SK-N-SH treated with all-trans-retinoic acid at 6 μM for 48 hours (cell line): ENCODE data around the gene C1orf115.
"Not testable (repeated sequence)": the region's sequence is repeated elsewhere in the genome, so short reads cannot be mapped to it uniquely, and the experiment has no call there.

Experiments
- ATAC-seq: fragments of 200-7000 bp; cut with Tn5 transposase; 3 replicates; pipeline ENCODE4 v1.9.1; 2020; ENCODE audit warnings: mild to moderate bottlenecking, moderate library complexity
- ARNTL ChIP-seq: fragments of 450-650 bp; formaldehyde crosslinking; IDR thresholded peaks from 2 replicates; pipeline ENCODE4 v1.5.0; 2020; ENCODE audit warnings: low read depth, mild to moderate bottlenecking, moderate library complexity, borderline replicate concordance
- BACH2 ChIP-seq: fragments of 250-450 bp; sonication (Bioruptor Pico); IDR thresholded peaks from 2 replicates; pipeline ENCODE4 v1.9.0; 2021; ENCODE audit warnings: mild to moderate bottlenecking, borderline replicate concordance
- CREB5 ChIP-seq: fragments of 250-450 bp; sonication (Bioruptor Pico); IDR thresholded peaks from 2 replicates; pipeline ENCODE4 v1.5.1; 2020; ENCODE audit warnings: low read depth, mild to moderate bottlenecking, moderate library complexity
- CSDC2 ChIP-seq: fragments of 250-450 bp; sonication (Bioruptor Pico); IDR thresholded peaks from 2 replicates; pipeline ENCODE4 v1.5.0; 2020; ENCODE audit warnings: mild to moderate bottlenecking, moderate library complexity
- CSRNP3 ChIP-seq: fragments of 250-450 bp; sonication (Bioruptor Pico); IDR thresholded peaks from 2 replicates; pipeline ENCODE4 v1.5.1; 2021; ENCODE audit warnings: mild to moderate bottlenecking, moderate library complexity
- ESRRG ChIP-seq: fragments of 250-450 bp; sonication (Bioruptor Pico); IDR thresholded peaks from 2 replicates; pipeline ENCODE4 v1.6.1; 2021; ENCODE audit warnings: mild to moderate bottlenecking
- GLIS3 ChIP-seq: fragments of 250-450 bp; sonication (Bioruptor Pico); IDR thresholded peaks from 2 replicates; pipeline ENCODE4 v1.5.0; 2020; ENCODE audit warnings: mild to moderate bottlenecking, moderate library complexity
- ISL1 ChIP-seq: fragments of 250-450 bp; sonication (Bioruptor Pico); IDR thresholded peaks from 2 replicates; pipeline ENCODE4 v2.1.2; 2022; ENCODE audit warnings: mild to moderate bottlenecking, moderate library complexity
- OSR1 ChIP-seq: fragments of 250-450 bp; sonication (Bioruptor Pico); IDR thresholded peaks from 2 replicates; pipeline ENCODE4 v1.8.0; 2022; ENCODE audit warnings: moderate library complexity, mild to moderate bottlenecking, inconsistent platforms
- PATZ1 ChIP-seq: fragments of 250-450 bp; sonication (Bioruptor Pico); IDR thresholded peaks from 2 replicates; pipeline ENCODE4 v1.8.0; 2020; ENCODE audit warnings: mild to moderate bottlenecking, moderate library complexity, borderline replicate concordance
- POU6F1 ChIP-seq: fragments of 250-450 bp; sonication (Bioruptor Pico); IDR thresholded peaks from 2 replicates; pipeline ENCODE4 v1.8.0; 2021; ENCODE audit warnings: low read depth, mild to moderate bottlenecking, moderate library complexity, borderline replicate concordance
- PPARA ChIP-seq: fragments of 250-450 bp; sonication (Bioruptor Pico); IDR thresholded peaks from 2 replicates; pipeline ENCODE4 v1.5.0; 2020; ENCODE audit warnings: mild to moderate bottlenecking, borderline replicate concordance
- RARB ChIP-seq: fragments of 250-450 bp; sonication (Bioruptor Pico); IDR thresholded peaks from 2 replicates; pipeline ENCODE4 v1.8.0; 2021; ENCODE audit warnings: mild to moderate bottlenecking, moderate library complexity
- SNAI2 ChIP-seq: fragments of 250-450 bp; sonication (Bioruptor Pico); IDR thresholded peaks from 2 replicates; pipeline ENCODE4 v1.5.0; 2020; ENCODE audit warnings: mild to moderate bottlenecking, moderate library complexity
- TCF4 ChIP-seq: fragments of 250-450 bp; sonication (Bioruptor Pico); IDR thresholded peaks from 2 replicates; pipeline ENCODE4 v1.8.0; 2021; ENCODE audit warnings: mild to moderate bottlenecking, moderate library complexity, borderline replicate concordance
- TOX ChIP-seq: fragments of 250-450 bp; sonication (Bioruptor Pico); IDR thresholded peaks from 2 replicates; pipeline ENCODE4 v1.8.0; 2021; ENCODE audit warnings: mild to moderate bottlenecking, moderate library complexity, borderline replicate concordance
- TSHZ2 ChIP-seq: fragments of 250-450 bp; sonication (Bioruptor Pico); IDR thresholded peaks from 2 replicates; pipeline ENCODE4 v1.5.0; 2020; ENCODE audit warnings: mild to moderate bottlenecking, moderate library complexity
- ZFP3 ChIP-seq: fragments of 250-450 bp; sonication (Bioruptor Pico); IDR thresholded peaks from 2 replicates; pipeline ENCODE4 v1.5.0; 2020; ENCODE audit warnings: mild to moderate bottlenecking, moderate library complexity
- ZFP30 ChIP-seq: fragments of 450-650 bp; formaldehyde crosslinking; IDR thresholded peaks from 2 replicates; pipeline ENCODE4 v1.5.0; 2022; ENCODE audit warnings: mild to moderate bottlenecking, moderate library complexity
- ZNF565 ChIP-seq: fragments of 450-650 bp; formaldehyde crosslinking; conservative IDR thresholded peaks from 2 replicates; pipeline ENCODE4 v1.5.0; 2020; ENCODE audit warnings: low read depth, mild to moderate bottlenecking, moderate library complexity
- ZNF70 ChIP-seq: fragments of 450-650 bp; formaldehyde crosslinking; IDR thresholded peaks from 2 replicates; pipeline ENCODE4 v1.5.0; 2020; ENCODE audit warnings: mild to moderate bottlenecking, moderate library complexity
- ZNF8 ChIP-seq: fragments of 450-650 bp; formaldehyde crosslinking; IDR thresholded peaks from 2 replicates; pipeline ENCODE4 v1.5.0; 2020; ENCODE audit warnings: mild to moderate bottlenecking, moderate library complexity

C1orf115 gene

GRCh38 chr1:220733086-220733601 is 43.0 kb downstream of the C1orf115 start:
- no peak for TF ChIP-seq TOX (CRISPR knock-in tag)
- peak; percentile 95 for ATAC-seq

GRCh38 chr1:220734571-220735326 is 44.6 kb downstream of the C1orf115 start:
- TF ChIP-seq ZNF8 (CRISPR knock-in tag) (no peak), ZFP3 (no peak), BACH2 (CRISPR knock-in tag) (no peak), ZFP30 (CRISPR knock-in tag) (no peak), SNAI2 (CRISPR knock-in tag) (no peak), TOX (CRISPR knock-in tag) (no peak), RARB (CRISPR knock-in tag) (no peak), CSDC2 (CRISPR knock-in tag) (no peak), OSR1 (CRISPR knock-in tag) (no peak), CSRNP3 (CRISPR knock-in tag) (no peak), GLIS3 (CRISPR knock-in tag) (no peak), ZNF565 (CRISPR knock-in tag) (no peak), ESRRG (CRISPR knock-in tag) (no peak), ISL1 (CRISPR knock-in tag) (no peak), TSHZ2 (CRISPR knock-in tag) (no peak), PPARA (CRISPR knock-in tag) (no peak), POU6F1 (CRISPR knock-in tag) (no peak)
- peak; percentile 85 for ATAC-seq

GRCh38 chr1:220736283-220736682 is 46.1 kb downstream of the C1orf115 start:
- not testable (repeated sequence) for ATAC-seq

GRCh38 chr1:220741349-220741748 is 51.2 kb downstream of the C1orf115 start:
- no peak for ATAC-seq
- TF ChIP-seq ZNF565 (CRISPR knock-in tag) (no peak), ZNF70 (CRISPR knock-in tag) (no peak), CREB5 (CRISPR knock-in tag) (no peak), CSDC2 (CRISPR knock-in tag) (no peak), BACH2 (CRISPR knock-in tag) (no peak), ARNTL (CRISPR knock-in tag) (no peak), POU6F1 (CRISPR knock-in tag) (no peak), ZFP30 (CRISPR knock-in tag) (no peak), PATZ1 (CRISPR knock-in tag) (no peak), TCF4 (no peak), TSHZ2 (CRISPR knock-in tag) (no peak)
